Mesothelial cell of epicardium (in vitro differentiated cells): ENCODE results near the gene KBTBD12. TPM values are rescaled to one million over a fixed set of nuclear protein-coding genes. Genes with fewer than 3 reads are reported as not detected.
A peak's percentile ranks its signal among the peaks of the same experiment; 100 is the strongest.

Source experiments
- DNase-seq, 2 experiments: peaks; one replicate each; pipeline ENCODE4 v3.0.0; 2021; ENCODE audit warnings: low spot score in 2 of 2; ENCODE audit not compliant: unreplicated experiment in 2 of 2
- H3K27ac Mint-ChIP-seq: 2 replicates; pipeline ENCODE4 v1.8.0; 2021; ENCODE audit warnings: mixed read lengths
- H3K27me3 Mint-ChIP-seq: 2 replicates; pipeline ENCODE4 v1.8.0; 2021; ENCODE audit warnings: low read depth, mixed read lengths
- H3K36me3 Mint-ChIP-seq: 2 replicates; pipeline ENCODE4 v1.8.0; 2021; ENCODE audit warnings: mixed read lengths
- H3K4me1 Mint-ChIP-seq: 2 replicates; pipeline ENCODE4 v1.8.0; 2021; ENCODE audit warnings: mixed read lengths
- H3K4me3 Mint-ChIP-seq: 2 replicates; pipeline ENCODE4 v1.8.0; 2021; ENCODE audit warnings: mild to moderate bottlenecking, moderate library complexity, mixed read lengths
- H3K9me3 Mint-ChIP-seq: 2 replicates; pipeline ENCODE4 v1.8.0; 2021; ENCODE audit warnings: mixed read lengths
- total RNA-seq: library from RNA; stranded (reverse); gene quantifications from 3 replicates; pipeline ENCODE4 v1.2.1, GENCODE V29; 2021
- TF ChIP-seq, protein P1 (sequence below): fragments of 200-600 bp; sonication (generic); IDR thresholded peaks from one replicate; pipeline ENCODE4 v1.5.0; 2021; ENCODE audit warnings: antibody characterized with exemption; ENCODE audit not compliant: unreplicated experiment

The KBTBD12 gene
- total RNA-seq, 1 donor from 2014 or later: not detected

DNA sequence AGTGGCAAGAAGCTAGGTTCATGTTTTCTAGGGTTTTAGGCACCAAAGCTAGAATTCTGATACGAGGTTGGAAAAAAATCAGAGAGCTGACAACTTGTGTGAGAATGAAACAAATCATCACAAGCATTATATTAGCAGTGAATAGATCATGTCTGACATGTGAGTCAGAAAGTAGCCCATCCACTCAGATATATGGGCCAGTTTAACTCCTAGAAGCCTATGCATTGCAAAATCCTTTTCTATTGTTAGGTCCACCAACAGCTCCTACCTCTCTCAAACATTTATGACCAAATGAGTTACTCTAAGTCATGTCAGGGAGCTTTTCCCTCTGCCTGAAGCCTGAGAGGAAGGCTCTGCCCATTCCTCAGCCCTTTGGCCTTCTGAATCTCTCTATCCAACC lies 44.0 kb downstream of the KBTBD12 start:
- no peak overlapping the region for H3K27ac Mint-ChIP-seq

DNA sequence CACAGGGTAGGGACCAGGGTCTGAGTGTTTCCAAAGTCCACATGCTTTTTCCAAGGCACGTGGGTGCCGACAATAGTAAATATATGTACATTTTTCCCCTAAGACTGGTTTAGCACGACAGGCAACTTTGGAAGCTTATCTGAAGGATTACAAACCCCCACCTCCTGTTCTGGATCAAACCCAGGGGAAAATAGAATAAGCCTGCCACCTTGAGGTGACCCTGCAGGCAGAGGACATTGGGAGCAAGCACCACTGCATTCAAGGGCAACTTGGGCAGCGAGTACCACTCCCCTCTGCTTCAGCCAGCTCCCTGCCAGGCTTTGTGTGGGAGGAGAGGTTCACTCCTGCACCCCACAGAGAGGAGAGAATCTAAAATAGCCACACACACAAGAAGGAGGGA lies 44.8 kb downstream of the KBTBD12 start:
- Mint-ChIP-seq H3K36me3 (no peaks in the 10 kb centered on the region), H3K27me3 (no peaks in the 10 kb centered on the region), H3K4me3 (no peak overlapping the region), H3K4me1 (peaks cover 10% of the 10 kb centered on the region), H3K27ac (no peak overlapping the region), H3K9me3 (no peaks in the 10 kb centered on the region)
- TF ChIP-seq, protein P1, sequence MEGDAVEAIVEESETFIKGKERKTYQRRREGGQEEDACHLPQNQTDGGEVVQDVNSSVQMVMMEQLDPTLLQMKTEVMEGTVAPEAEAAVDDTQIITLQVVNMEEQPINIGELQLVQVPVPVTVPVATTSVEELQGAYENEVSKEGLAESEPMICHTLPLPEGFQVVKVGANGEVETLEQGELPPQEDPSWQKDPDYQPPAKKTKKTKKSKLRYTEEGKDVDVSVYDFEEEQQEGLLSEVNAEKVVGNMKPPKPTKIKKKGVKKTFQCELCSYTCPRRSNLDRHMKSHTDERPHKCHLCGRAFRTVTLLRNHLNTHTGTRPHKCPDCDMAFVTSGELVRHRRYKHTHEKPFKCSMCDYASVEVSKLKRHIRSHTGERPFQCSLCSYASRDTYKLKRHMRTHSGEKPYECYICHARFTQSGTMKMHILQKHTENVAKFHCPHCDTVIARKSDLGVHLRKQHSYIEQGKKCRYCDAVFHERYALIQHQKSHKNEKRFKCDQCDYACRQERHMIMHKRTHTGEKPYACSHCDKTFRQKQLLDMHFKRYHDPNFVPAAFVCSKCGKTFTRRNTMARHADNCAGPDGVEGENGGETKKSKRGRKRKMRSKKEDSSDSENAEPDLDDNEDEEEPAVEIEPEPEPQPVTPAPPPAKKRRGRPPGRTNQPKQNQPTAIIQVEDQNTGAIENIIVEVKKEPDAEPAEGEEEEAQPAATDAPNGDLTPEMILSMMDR: no peak
- DNase-seq: peak in 1 of 2 experiments; percentile 50

More for the DNA sequence above, 44.0 kb downstream of the KBTBD12 start:
- Mint-ChIP-seq H3K36me3 (no peaks in the 10 kb centered on the region), H3K9me3 (no peaks in the 10 kb centered on the region), H3K27me3 (no peaks in the 10 kb centered on the region), H3K4me3 (no peak overlapping the region), H3K4me1 (peaks cover 10% of the 10 kb centered on the region)
- no peak for DNase-seq
- TF ChIP-seq, protein P1: no peak

DNA sequence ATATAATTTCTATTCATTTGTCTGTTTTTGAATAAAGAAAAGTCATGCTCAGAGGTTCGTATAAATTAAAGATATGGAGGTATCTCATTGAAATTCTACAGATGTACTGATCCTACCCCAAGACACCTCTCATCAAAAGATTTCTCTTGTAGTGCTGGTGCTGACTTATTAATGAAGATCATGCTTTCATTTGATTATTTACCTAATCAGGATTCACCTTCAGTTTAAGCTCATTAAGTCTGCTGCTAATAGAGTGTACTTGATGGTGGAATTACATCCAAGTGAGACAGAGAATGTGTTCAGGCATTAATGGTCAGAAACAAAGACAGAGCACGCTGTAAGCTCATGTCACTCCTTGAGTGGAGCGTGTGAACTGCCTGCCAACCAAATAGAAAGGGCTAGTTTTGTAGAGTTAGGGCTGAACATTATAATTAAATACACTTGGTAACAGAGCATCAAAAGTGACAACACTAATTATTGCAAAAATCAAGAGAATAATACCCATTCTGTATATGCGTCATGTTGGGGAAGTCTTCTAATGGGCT lies 45.5 kb downstream of the KBTBD12 start:
- Mint-ChIP-seq H3K27ac (no peak overlapping the region), H3K27me3 (peaks cover under 1% of the 10 kb centered on the region), H3K9me3 (peaks cover under 1% of the 10 kb centered on the region), H3K4me3 (no peak overlapping the region), H3K36me3 (no peaks in the 10 kb centered on the region), H3K4me1 (peaks cover 10% of the 10 kb centered on the region)
- TF ChIP-seq, protein P1: no peak
- no peak for DNase-seq

DNA sequence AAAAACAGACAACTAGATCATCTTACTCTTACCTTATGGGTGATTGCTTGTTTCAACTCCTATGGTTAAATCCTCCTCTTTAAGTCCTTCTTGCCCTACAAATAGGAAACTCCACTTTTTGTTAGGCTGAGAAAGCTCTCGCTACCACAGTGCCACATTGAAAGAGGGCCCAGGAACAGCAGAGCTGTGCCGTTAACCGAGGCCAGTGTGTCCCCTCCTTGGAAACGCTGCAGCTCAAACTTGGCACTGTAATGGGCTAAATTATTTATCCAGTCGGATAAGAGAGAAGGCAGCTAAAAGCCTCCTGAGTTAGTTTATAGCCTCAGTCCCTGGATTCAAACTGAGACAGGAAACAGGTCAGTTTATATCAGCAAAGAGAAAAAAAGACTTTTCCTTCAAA lies 46.1 kb downstream of the KBTBD12 start:
- H3K27ac Mint-ChIP-seq: no peak overlapping the region
- H3K36me3 Mint-ChIP-seq: no peaks in the 10 kb centered on the region
- H3K4me1 Mint-ChIP-seq: peaks cover 10% of the 10 kb centered on the region
- H3K9me3 Mint-ChIP-seq: peaks cover 6% of the 10 kb centered on the region
- no peak for DNase-seq
- no peak overlapping the region for H3K4me3 Mint-ChIP-seq
- TF ChIP-seq, protein P1: no peak
- peaks cover 7% of the 10 kb centered on the region for H3K27me3 Mint-ChIP-seq

DNA sequence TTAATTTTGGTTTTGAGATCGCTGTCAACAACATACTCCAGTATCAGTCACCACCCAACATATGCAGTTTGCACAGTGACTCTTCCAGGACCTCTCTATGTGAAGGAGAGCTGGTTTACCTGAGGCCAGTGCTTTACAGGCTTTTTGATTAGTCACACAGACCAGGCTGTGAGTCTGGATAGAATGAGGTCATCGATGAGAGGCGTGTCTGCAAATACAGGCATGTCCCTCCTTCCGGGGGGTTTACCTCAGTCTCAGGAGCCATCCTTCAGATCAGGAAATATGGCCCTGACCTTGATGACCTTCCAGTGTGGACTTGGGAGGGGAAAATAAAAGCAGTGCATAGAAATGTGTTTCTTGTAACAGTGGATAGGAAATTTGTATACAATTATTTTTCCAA lies 46.9 kb downstream of the KBTBD12 start:
- Mint-ChIP-seq H3K9me3 (peaks cover 10% of the 10 kb centered on the region), H3K36me3 (no peaks in the 10 kb centered on the region), H3K4me1 (peaks cover 10% of the 10 kb centered on the region), H3K4me3 (no peak overlapping the region), H3K27me3 (peaks cover 15% of the 10 kb centered on the region), H3K27ac (no peak overlapping the region)
- no peak for DNase-seq
- TF ChIP-seq, protein P1: no peak

DNA sequence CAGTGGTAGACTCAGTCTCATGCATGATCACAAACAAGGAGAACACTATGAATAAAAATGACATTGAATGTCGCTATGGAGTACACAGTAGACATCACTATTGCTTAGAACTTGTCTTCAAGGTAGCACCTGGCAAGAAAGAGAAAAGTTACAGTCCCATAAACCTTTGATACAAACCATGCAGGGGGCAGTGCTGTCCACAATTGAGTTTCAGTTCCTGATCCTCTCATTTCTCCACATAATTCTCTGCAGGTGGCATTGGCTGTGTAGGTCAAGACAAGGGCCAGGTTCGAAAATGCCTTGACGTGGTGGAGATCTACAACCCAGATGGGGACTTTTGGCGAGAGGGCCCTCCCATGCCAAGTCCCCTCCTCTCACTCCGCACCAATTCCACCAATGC lies 47.9 kb downstream of the KBTBD12 start:
- no peak for DNase-seq
- Mint-ChIP-seq H3K36me3 (no peaks in the 10 kb centered on the region), H3K4me1 (peaks cover 10% of the 10 kb centered on the region), H3K4me3 (no peak overlapping the region), H3K9me3 (peaks cover 10% of the 10 kb centered on the region), H3K27ac (no peak overlapping the region), H3K27me3 (peaks cover 22% of the 10 kb centered on the region)
- TF ChIP-seq, protein P1: no peak
